CD4-positive, alpha-beta memory T cell (primary cell): ENCODE results near the gene MGST1. TPM values are rescaled to one million over a fixed set of nuclear protein-coding genes. Genes with fewer than 3 reads are reported as not detected.

Experiments used
- CTCF ChIA-PET: fragments of 350-600 bp; sonication (Branson Sonifier 250); formaldehyde crosslinking; loops from one replicate; lab custom pipeline; 2021; ENCODE audit warnings: inconsistent platforms; ENCODE audit not compliant: partially characterized antibody; lab: Charles Lee
- POLR2A ChIA-PET: fragments of 350-600 bp; sonication (Branson Sonifier 250); formaldehyde crosslinking; loops from one replicate; lab custom pipeline; 2021; ENCODE audit not compliant: partially characterized antibody; lab: Charles Lee
- DNase-seq, 5 donors: peaks; one replicate each; pipeline versions ENCODE4 v3.0.0 to v3.0.0-alpha.2; 2020 to 2022; ENCODE audit warnings: mixed read lengths in 1 of 5
- H3K27ac ChIP-seq: one replicate; pipeline ENCODE4 v1.7.0; 2013; ENCODE audit warnings: low read depth, low read length
- H3K27me3 ChIP-seq: 2 replicates; pipeline ENCODE4 v1.7.0; 2013; ENCODE audit warnings: mild to moderate bottlenecking, low read length, moderate library complexity; ENCODE audit not compliant: insufficient read depth
- H3K36me3 ChIP-seq: 2 replicates; pipeline ENCODE4 v1.7.0; 2013; ENCODE audit warnings: mild to moderate bottlenecking, low read length, moderate library complexity; ENCODE audit not compliant: insufficient read depth
- H3K4me1 ChIP-seq: 2 replicates; pipeline ENCODE4 v1.7.0; 2013; ENCODE audit warnings: mild to moderate bottlenecking, low read length, moderate library complexity; ENCODE audit not compliant: insufficient read depth
- H3K4me3 ChIP-seq, 2 donors: one replicate each; pipeline ENCODE4 v1.7.0; 2013; ENCODE audit warnings: low read length in 2 of 2, mild to moderate bottlenecking in 1 of 2
- H3K9me3 ChIP-seq, 2 donors: one replicate each; pipeline ENCODE4 v1.7.0; 2013; ENCODE audit warnings: low read length in 2 of 2, control low read depth in 1 of 2; ENCODE audit not compliant: control insufficient read depth in 1 of 2
- H3K27ac Mint-ChIP-seq, 7 donors: one replicate each; pipeline ENCODE4 v1.8.0; 2020 to 2021; ENCODE audit warnings: mixed read lengths in 7 of 7, mild to moderate bottlenecking in 6 of 7, inconsistent platforms in 3 of 7, moderate library complexity in 3 of 7
- H3K27me3 Mint-ChIP-seq, 2 donors: one replicate each; pipeline ENCODE4 v1.8.0; 2020 to 2021; ENCODE audit warnings: mixed read lengths in 2 of 2
- H3K36me3 Mint-ChIP-seq, 2 donors: one replicate each; pipeline ENCODE4 v1.8.0; 2020 to 2021; ENCODE audit warnings: mixed read lengths in 2 of 2, inconsistent platforms in 1 of 2, mild to moderate bottlenecking in 1 of 2
- H3K4me1 Mint-ChIP-seq, 4 donors: one replicate each; pipeline ENCODE4 v1.8.0; 2020 to 2021; ENCODE audit warnings: mixed read lengths in 4 of 4, mild to moderate bottlenecking in 1 of 4
- H3K4me3 Mint-ChIP-seq, 8 donors: one replicate each; pipeline ENCODE4 v1.8.0; 2020 to 2021; ENCODE audit warnings: mixed read lengths in 8 of 8, mild to moderate bottlenecking in 7 of 8, moderate library complexity in 6 of 8, inconsistent platforms in 3 of 8
- H3K9me3 Mint-ChIP-seq, 8 donors: one replicate each; pipeline ENCODE4 v1.8.0; 2020 to 2021; ENCODE audit warnings: mixed read lengths in 8 of 8, mild to moderate bottlenecking in 5 of 8, inconsistent platforms in 3 of 8, moderate library complexity in 1 of 8
- intact Hi-C: fragments of 100-400 bp; cut with micrococcal nuclease; formaldehyde crosslinking; loops from one replicate; pipeline ENCODE4 v1.15.1; 2023
- polyA plus RNA-seq, 2 donors: library from polyadenylated mRNA; unstranded; fragments of 300-500 nt; fragmentation: Illumina TruSeq; gene quantifications; one replicate each; pipeline ENCODE4 v1.2.3, GENCODE V29; 2021
- total RNA-seq, 2 experiments: library from RNA; stranded (reverse); gene quantifications; one replicate each; pipeline ENCODE4 v1.2.3, GENCODE V29; 2021

The MGST1 gene
- total and polyA plus RNA-seq, 4 experiments from 2014 or later = 1.2 to 2.3 TPM; not detected in 2

GRCh38 chr12:16331998-16332397 is 15.4 kb upstream of the MGST1 start:
- Mint-ChIP-seq H3K9me3 (peaks cover 0 to 17% (median 10%) of the 10 kb centered on the region in 8 donors), H3K4me3 (no peak overlapping the region)
- CTCF ChIA-PET = no interaction called here

GRCh38 chr12:16335838-16336237 is 11.6 kb upstream of the MGST1 start:
- Mint-ChIP-seq H3K36me3 (no peaks in the 10 kb centered on the region), H3K9me3 (peaks cover 2 to 9% (median 8%) of the 10 kb centered on the region in 8 donors), H3K4me3 (no peak overlapping the region), H3K4me1 (no peaks in the 10 kb centered on the region), H3K27me3 (no peaks in the 10 kb centered on the region), H3K27ac (no peak overlapping the region)
- Histone ChIP-seq H3K27ac (no peak overlapping the region), H3K9me3 (no peaks in the 10 kb centered on the region), H3K4me1 (no peaks in the 10 kb centered on the region), H3K4me3 (no peak overlapping the region), H3K27me3 (no peaks in the 10 kb centered on the region), H3K36me3 (no peaks in the 10 kb centered on the region)
- POLR2A ChIA-PET = no interaction called here
- intact Hi-C loops = no loop called here
- CTCF ChIA-PET = no interaction called here
- DNase-seq = no peak

More at GRCh38 chr12:16331998-16332397, 15.4 kb upstream of the MGST1 start:
- Histone ChIP-seq H3K27ac (no peak overlapping the region), H3K9me3 (no peaks in the 10 kb centered on the region), H3K27me3 (no peaks in the 10 kb centered on the region), H3K4me1 (no peaks in the 10 kb centered on the region), H3K4me3 (no peak overlapping the region), H3K36me3 (no peaks in the 10 kb centered on the region)
- POLR2A ChIA-PET = no interaction called here
- no peaks in the 10 kb centered on the region for H3K36me3 Mint-ChIP-seq
- no peaks in the 10 kb centered on the region for H3K27me3 Mint-ChIP-seq
- DNase-seq = no peak
- intact Hi-C loops = no loop called here
- no peak overlapping the region for H3K27ac Mint-ChIP-seq
- H3K4me1 Mint-ChIP-seq = no peaks in the 10 kb centered on the region

- Mint-ChIP-seq H3K27ac (no peak overlapping the region), H3K4me1 (no peaks in the 10 kb centered on the region), H3K9me3 (peaks cover 2 to 13% (median 7%) of the 10 kb centered on the region in 8 donors), H3K36me3 (no peaks in the 10 kb centered on the region), H3K4me3 (no peak overlapping the region), H3K27me3 (peaks cover 2% of the 10 kb centered on the region in 2 donors)
- Histone ChIP-seq H3K4me3 (no peak overlapping the region), H3K27me3 (no peaks in the 10 kb centered on the region), H3K9me3 (no peaks in the 10 kb centered on the region), H3K36me3 (no peaks in the 10 kb centered on the region), H3K27ac (no peak overlapping the region), H3K4me1 (no peaks in the 10 kb centered on the region)
- intact Hi-C loops = no loop called here
- POLR2A ChIA-PET = no interaction called here
- CTCF ChIA-PET = no interaction called here
- no peak for DNase-seq
These were observed 3.2 kb upstream of the MGST1 start for GRCh38 chr12:16344269-16344668.

- H3K4me3 Mint-ChIP-seq = no peak overlapping the region
- no peak overlapping the region for H3K4me3 ChIP-seq
- H3K27ac Mint-ChIP-seq = no peak overlapping the region
- intact Hi-C loops = no loop called here
- no peaks in the 10 kb centered on the region for H3K9me3 ChIP-seq
- peaks cover 2% of the 10 kb centered on the region in 2 donors for H3K27me3 Mint-ChIP-seq
- no peaks in the 10 kb centered on the region for H3K36me3 ChIP-seq
- H3K27ac ChIP-seq = no peak overlapping the region
- H3K4me1 Mint-ChIP-seq = no peaks in the 10 kb centered on the region
- no peaks in the 10 kb centered on the region for H3K4me1 ChIP-seq
- H3K27me3 ChIP-seq = no peaks in the 10 kb centered on the region
- H3K36me3 Mint-ChIP-seq = no peaks in the 10 kb centered on the region
- ChIA-PET POLR2A (no interaction called here), CTCF (no interaction called here)
- no peak for DNase-seq
- peaks cover 2 to 13% (median 7%) of the 10 kb centered on the region in 8 donors for H3K9me3 Mint-ChIP-seq
These were observed 2.3 kb upstream of the MGST1 start for GRCh38 chr12:16345105-16345504.

- H3K36me3 ChIP-seq = no peaks in the 10 kb centered on the region
- no peak overlapping the region for H3K4me3 ChIP-seq
- Mint-ChIP-seq H3K36me3 (no peaks in the 10 kb centered on the region), H3K27ac (no peak overlapping the region), H3K9me3 (peaks cover 0 to 12% (median 5%) of the 10 kb centered on the region in 8 donors), H3K4me3 (no peak overlapping the region), H3K4me1 (no peaks in the 10 kb centered on the region), H3K27me3 (peaks cover 2% of the 10 kb centered on the region in 2 donors)
- ChIA-PET CTCF (no interaction called here), POLR2A (no interaction called here)
- no peak overlapping the region for H3K27ac ChIP-seq
- H3K4me1 ChIP-seq = no peaks in the 10 kb centered on the region
- H3K9me3 ChIP-seq = no peaks in the 10 kb centered on the region
- H3K27me3 ChIP-seq = no peaks in the 10 kb centered on the region
- DNase-seq = no peak
- intact Hi-C loops = no loop called here
These were observed 487 bp upstream of the MGST1 start for GRCh38 chr12:16346958-16347357.

GRCh38 chr12:16348435-16349130 is 1.1 kb downstream of the MGST1 start:
- H3K36me3 Mint-ChIP-seq = no peaks in the 10 kb centered on the region
- H3K9me3 Mint-ChIP-seq = peaks cover 0 to 12% (median 4%) of the 10 kb centered on the region in 8 donors
- peaks cover 2% of the 10 kb centered on the region in 2 donors for H3K27me3 Mint-ChIP-seq
- DNase-seq = no peak
- Histone ChIP-seq H3K4me3 (no peak overlapping the region), H3K4me1 (no peaks in the 10 kb centered on the region), H3K9me3 (no peaks in the 10 kb centered on the region), H3K27ac (no peak overlapping the region), H3K36me3 (no peaks in the 10 kb centered on the region), H3K27me3 (no peaks in the 10 kb centered on the region)
- H3K4me1 Mint-ChIP-seq = no peaks in the 10 kb centered on the region
- H3K27ac Mint-ChIP-seq = no peak overlapping the region
- intact Hi-C loops = no loop called here
- H3K4me3 Mint-ChIP-seq = no peak overlapping the region
- POLR2A ChIA-PET = no interaction called here
- CTCF ChIA-PET = no interaction called here

GRCh38 chr12:16349131-16349460 is 1.7 kb downstream of the MGST1 start:
- Mint-ChIP-seq H3K4me3 (no peak overlapping the region), H3K27me3 (peaks cover 2% of the 10 kb centered on the region in 2 donors), H3K36me3 (no peaks in the 10 kb centered on the region), H3K27ac (no peak overlapping the region), H3K9me3 (peaks cover 0 to 12% (median 4%) of the 10 kb centered on the region in 8 donors), H3K4me1 (no peaks in the 10 kb centered on the region)
- POLR2A ChIA-PET = no interaction called here
- Histone ChIP-seq H3K36me3 (no peaks in the 10 kb centered on the region), H3K27me3 (no peaks in the 10 kb centered on the region), H3K4me1 (no peaks in the 10 kb centered on the region), H3K4me3 (no peak overlapping the region), H3K9me3 (no peaks in the 10 kb centered on the region), H3K27ac (no peak overlapping the region)
- intact Hi-C loops = no loop called here
- DNase-seq = no peak
- CTCF ChIA-PET = no interaction called here
